GM23248 (cell line): ENCODE results near the gene CNPY2. TPM values are rescaled to one million over a fixed set of nuclear protein-coding genes. Genes with fewer than 3 reads are reported as not detected.
"Not testable (repeated sequence)": the region's sequence is repeated elsewhere in the genome, so short reads cannot be mapped to it uniquely, and the experiment has no call there.

Experiments used
- DNase-seq: peaks from one replicate; pipeline ENCODE4 v3.0.0-alpha.2; 2015
- H2AFZ ChIP-seq: fragments of 200-600 bp; sonication (generic); 2 replicates; pipeline ENCODE4 v1.6.1; 2016; ENCODE audit warnings: antibody characterized with exemption
- H3F3A ChIP-seq: fragments of 200-600 bp; sonication (generic); 2 replicates; pipeline ENCODE4 v1.6.1; 2016; ENCODE audit warnings: mild to moderate bottlenecking, antibody characterized with exemption, mixed run types; ENCODE audit not compliant: insufficient read depth
- H3K27ac ChIP-seq: fragments of 200-600 bp; sonication (generic); 2 replicates; pipeline ENCODE4 v1.5.1; 2016; ENCODE audit warnings: mild to moderate bottlenecking
- H3K27me3 ChIP-seq: fragments of 200-600 bp; sonication (generic); replicated peaks from 2 replicates; pipeline ENCODE4 v1.6.1; 2016; ENCODE audit warnings: mild to moderate bottlenecking; ENCODE audit not compliant: insufficient read depth
- H3K36me3 ChIP-seq: fragments of 200-600 bp; sonication (generic); 2 replicates; pipeline ENCODE4 v1.6.1; 2016; ENCODE audit warnings: low read depth, mild to moderate bottlenecking
- H3K4me1 ChIP-seq: fragments of 200-600 bp; sonication (generic); 2 replicates; pipeline ENCODE4 v1.6.1; 2016; ENCODE audit warnings: mild to moderate bottlenecking; ENCODE audit not compliant: insufficient read depth
- H3K4me2 ChIP-seq: fragments of 200-600 bp; sonication (generic); one replicate; pipeline ENCODE4 v1.6.1; 2016; ENCODE audit warnings: mild to moderate bottlenecking; ENCODE audit not compliant: unreplicated experiment
- H3K4me3 ChIP-seq: fragments of 200-600 bp; sonication (generic); 2 replicates; pipeline ENCODE4 v1.5.1; 2016; ENCODE audit warnings: mild to moderate bottlenecking
- H3K79me2 ChIP-seq: fragments of 200-600 bp; sonication (generic); 2 replicates; pipeline ENCODE4 v1.6.1; 2016; ENCODE audit warnings: mild to moderate bottlenecking; ENCODE audit not compliant: insufficient read depth
- H3K9ac ChIP-seq: fragments of 200-600 bp; sonication (generic); 2 replicates; pipeline ENCODE4 v1.6.1; 2016; ENCODE audit warnings: mild to moderate bottlenecking
- H3K9me2 ChIP-seq: fragments of 200-600 bp; sonication (generic); 2 replicates; pipeline ENCODE4 v1.6.1; 2016; ENCODE audit warnings: mixed run types, mild to moderate bottlenecking, moderate library complexity; ENCODE audit not compliant: insufficient read depth
- H3K9me3 ChIP-seq: fragments of 200-600 bp; sonication (generic); one replicate; pipeline ENCODE4 v1.6.1; 2017; ENCODE audit warnings: low read depth
- H4K20me1 ChIP-seq: fragments of 200-600 bp; sonication (generic); 2 replicates; pipeline ENCODE4 v1.6.0; 2016; ENCODE audit not compliant: insufficient read depth
- EZH2 ChIP-seq: fragments of 200-600 bp; sonication (generic); IDR thresholded peaks from 2 replicates; pipeline ENCODE4 v1.6.1; 2018; ENCODE audit warnings: antibody characterized with exemption, mild to moderate bottlenecking; ENCODE audit not compliant: insufficient read depth, poor library complexity, severe bottlenecking
- EZH2phosphoT487 ChIP-seq: fragments of 200-600 bp; sonication (generic); IDR thresholded peaks from 2 replicates; pipeline ENCODE4 v1.6.1; 2018; ENCODE audit warnings: antibody characterized with exemption, moderate library complexity, mild to moderate bottlenecking, low read depth; ENCODE audit not compliant: insufficient read depth
- WGBS, 2 experiments: methylation state at CpG; one replicate each; pipeline ENCODE4 v1.1.6; 2015 to 2017; ENCODE audit warnings: low lambda C conversion rate in 2 of 2, low coverage in 1 of 2; ENCODE audit errors: missing lambda C conversion rate in 2 of 2; 5-methylcytosine and 5-hydroxymethylcytosine counted together
- in situ Hi-C: fragments of 300-500 bp; cut with MboI; formaldehyde crosslinking; loops from 2 replicates; pipeline ENCODE4 v1.15.0; 2020
- polyA plus RNA-seq: library from polyadenylated mRNA; unstranded; fragments of >200 nt; fragmentation: Nextera tagmentation; extraction: Ambion mirVana; gene quantifications from 2 replicates; pipeline ENCODE4 v1.2.1, GENCODE V29; 2016
- total RNA-seq: library from RNA; depleted of rRNA; stranded (reverse); fragments of >200 nt; shearing (Covaris generic); gene quantifications from 2 replicates; pipeline ENCODE4 v1.2.3, GENCODE V29; 2014

Gene CNPY2
- total and polyA plus RNA-seq, 2 experiments from 2014 or later, result 97.5 to 248 TPM

DNA sequence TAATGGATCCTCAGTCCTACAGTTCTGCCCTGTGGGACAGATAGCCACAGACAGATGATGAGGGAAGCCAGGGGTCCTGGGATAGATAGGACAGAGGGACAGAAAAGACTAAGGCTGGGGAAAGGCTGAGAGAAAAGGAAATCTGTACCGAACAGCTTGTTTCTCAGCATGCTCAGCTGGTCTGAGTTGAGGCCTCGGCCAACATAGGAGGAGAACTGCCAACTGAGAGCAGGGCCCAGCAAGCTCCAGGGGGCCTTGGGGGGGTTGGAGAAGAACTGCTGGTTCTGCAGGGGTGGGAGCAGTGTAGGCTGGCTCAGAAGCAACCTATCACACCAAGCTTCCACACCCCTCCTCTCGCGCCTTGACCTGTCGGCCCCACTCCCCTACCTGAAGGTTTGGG lies 33.0 kb upstream of the CNPY2 start:
- peaks cover 59% of the 10 kb centered on the region for H3K36me3 ChIP-seq
- no peak for DNase-seq
- in situ Hi-C loops, result no loop called here

DNA sequence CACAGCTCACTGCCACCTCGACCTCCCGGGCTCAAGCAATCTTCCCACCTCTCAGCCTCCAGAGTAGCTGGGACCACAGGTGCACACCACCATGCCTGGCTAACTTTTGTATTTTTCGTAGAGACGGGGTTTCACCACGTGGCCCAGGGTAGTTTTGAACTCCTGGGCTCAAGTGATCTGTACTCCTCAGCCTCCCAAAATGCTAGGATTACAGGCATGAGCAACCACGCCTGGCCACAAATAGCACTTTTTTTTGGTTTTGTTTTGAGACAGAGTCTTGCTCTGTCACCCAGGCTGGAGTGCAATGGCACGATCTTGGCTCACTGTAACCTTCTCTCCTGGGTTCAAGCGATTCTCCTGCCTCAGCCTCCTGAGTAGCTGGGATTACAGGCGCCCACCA lies 31.5 kb upstream of the CNPY2 start:
- H2AFZ ChIP-seq, in situ Hi-C loops, H3K79me2 ChIP-seq, H3K9me3 ChIP-seq, H3K27ac ChIP-seq, H3K9me2 ChIP-seq, H4K20me1 ChIP-seq, H3K9ac ChIP-seq, H3K27me3 ChIP-seq, H3K4me1 ChIP-seq, DNase-seq, H3K4me2 ChIP-seq, H3K4me3 ChIP-seq: not testable (repeated sequence)
- 85 to 86% methylated on average over 9 of the region's 9 CpGs for WGBS, 2 experiments
- H3K36me3 ChIP-seq, result peaks cover 55% of the 10 kb centered on the region
- peaks cover 12% of the 10 kb centered on the region for H3F3A ChIP-seq

More for the DNA sequence above, 33.0 kb upstream of the CNPY2 start:
- no peak overlapping the region for H3K4me3 ChIP-seq
- H4K20me1 ChIP-seq, result no peaks in the 10 kb centered on the region
- H3K9me2 ChIP-seq, result no peaks in the 10 kb centered on the region
- 64 to 70% methylated on average over 5 of the region's 5 CpGs for whole genome bisulfite sequencing, 2 experiments
- no peaks in the 10 kb centered on the region for H3K27me3 ChIP-seq
- no peak overlapping the region for H3K4me2 ChIP-seq
- no peaks in the 10 kb centered on the region for H3K4me1 ChIP-seq
- H3K79me2 ChIP-seq, result peaks cover 4% of the 10 kb centered on the region; the same call in 1 of the 2 replicates
- TF ChIP-seq EZH2phosphoT487 (no peak), EZH2 (no peak)
- H3K9ac ChIP-seq, result no peak overlapping the region
- no peak overlapping the region for H3K27ac ChIP-seq
- H3K9me3 ChIP-seq, result no peaks in the 10 kb centered on the region
- peaks cover 4% of the 10 kb centered on the region; the same call in 1 of the 2 replicates for H3F3A ChIP-seq
- no peak overlapping the region for H2AFZ ChIP-seq

DNA sequence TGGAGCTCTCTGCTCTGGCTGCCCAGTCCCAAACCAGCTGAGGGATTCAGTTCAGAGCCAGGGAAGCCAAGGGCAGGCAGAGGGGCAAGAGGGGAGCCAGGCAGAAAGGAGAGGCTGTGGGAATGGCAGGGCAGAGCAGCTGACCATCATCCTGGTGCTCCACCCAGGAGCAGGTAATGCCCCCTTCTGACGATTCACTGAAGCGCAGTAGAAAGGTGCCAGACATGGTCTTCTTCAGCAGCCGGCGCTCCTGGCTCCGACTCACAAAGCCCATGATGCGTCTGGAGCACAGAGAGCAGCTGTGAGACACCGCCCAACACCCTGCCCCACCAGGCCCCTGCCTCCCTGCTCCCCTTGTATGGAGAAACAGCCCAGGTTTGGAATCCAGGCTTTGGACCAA lies 30.9 kb upstream of the CNPY2 start:
- H3K36me3 ChIP-seq, result peaks cover 50% of the 10 kb centered on the region
- no peak overlapping the region for H3K4me2 ChIP-seq
- no peaks in the 10 kb centered on the region for H3K27me3 ChIP-seq
- no peak overlapping the region for H3K9ac ChIP-seq
- no peaks in the 10 kb centered on the region for H3K4me1 ChIP-seq
- H3K9me2 ChIP-seq, result no peaks in the 10 kb centered on the region
- H3F3A ChIP-seq, result peaks cover 17% of the 10 kb centered on the region
- H3K27ac ChIP-seq, result no peak overlapping the region
- 65 to 70% methylated on average over 7 of the region's 7 CpGs for WGBS, 2 experiments
- in situ Hi-C loops, result no loop called here
- no peaks in the 10 kb centered on the region for H3K9me3 ChIP-seq
- H3K4me3 ChIP-seq, result no peak overlapping the region
- no peaks in the 10 kb centered on the region; the same call in 1 of the 2 replicates for H3K79me2 ChIP-seq
- TF ChIP-seq EZH2 (no peak), EZH2phosphoT487 (no peak)
- no peaks in the 10 kb centered on the region for H4K20me1 ChIP-seq
- H2AFZ ChIP-seq, result no peak overlapping the region
- peak; percentile 28 for DNase-seq

DNA sequence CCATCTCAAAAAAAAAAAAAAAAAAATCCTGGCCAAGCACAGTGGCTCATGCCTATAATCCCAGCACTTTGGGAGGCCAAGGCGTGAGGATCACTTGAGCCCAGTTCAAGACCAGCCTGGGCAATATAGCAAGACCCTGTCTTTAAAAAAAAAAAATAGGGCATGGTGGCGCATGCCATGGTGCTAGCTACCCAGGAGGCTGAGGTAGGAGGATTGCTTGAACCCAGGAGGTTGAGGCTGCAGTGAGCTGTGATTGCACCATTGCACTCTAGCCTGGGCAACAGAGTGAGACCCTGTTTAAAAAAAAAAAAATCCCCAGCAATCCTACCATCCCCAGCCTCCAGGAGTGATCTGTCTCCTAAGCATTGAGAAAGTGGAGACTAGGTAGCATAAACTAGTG lies 26.5 kb upstream of the CNPY2 start:
- H3K9me3 ChIP-seq, H3K79me2 ChIP-seq: not testable (repeated sequence)
- peaks cover 34% of the 10 kb centered on the region for H3F3A ChIP-seq

DNA sequence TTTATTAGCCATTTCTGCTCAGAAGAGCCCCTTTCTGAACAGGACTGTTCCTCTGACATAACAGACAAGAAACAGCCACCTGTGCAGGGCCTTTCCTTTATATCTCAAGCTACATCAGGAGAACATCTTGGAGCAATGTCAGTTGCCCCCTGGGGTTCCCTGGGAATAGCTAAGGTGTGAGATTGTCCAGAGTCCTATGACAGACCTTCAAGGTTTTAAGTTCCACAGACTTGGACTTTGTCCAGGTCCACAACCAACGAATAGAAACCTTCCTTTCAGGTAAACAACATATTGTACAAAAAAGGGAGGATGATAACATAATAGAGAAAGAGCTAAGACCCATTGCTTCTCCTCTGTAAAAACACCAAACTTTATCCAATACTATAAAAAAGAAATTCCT lies 25.8 kb upstream of the CNPY2 start:
- Histone ChIP-seq H3K9me3 (no peaks in the 10 kb centered on the region), H3K36me3 (peaks cover 17% of the 10 kb centered on the region; the same call in 1 of the 2 replicates), H2AFZ (no peak overlapping the region), H3K4me1 (no peaks in the 10 kb centered on the region), H3F3A (peaks cover 34% of the 10 kb centered on the region), H3K27me3 (no peaks in the 10 kb centered on the region), H3K4me2 (no peak overlapping the region), H3K9ac (no peak overlapping the region), H3K79me2 (no peaks in the 10 kb centered on the region), H3K9me2 (no peaks in the 10 kb centered on the region), H3K4me3 (no peak overlapping the region), H4K20me1 (no peaks in the 10 kb centered on the region), H3K27ac (no peak overlapping the region)
- in situ Hi-C loops, result no loop called here
- DNase-seq, result no peak
- TF ChIP-seq EZH2phosphoT487, result no peak
- no peak for TF ChIP-seq EZH2
- WGBS, 2 experiments, result 5 to 9% methylated on average over 1 of the region's 1 CpG

More for the DNA sequence above, 26.5 kb upstream of the CNPY2 start:
- H3K9me2 ChIP-seq, H2AFZ ChIP-seq, in situ Hi-C loops, H3K27me3 ChIP-seq, H3K4me1 ChIP-seq, H3K4me2 ChIP-seq, H3K9ac ChIP-seq, H3K27ac ChIP-seq, H4K20me1 ChIP-seq, DNase-seq, H3K4me3 ChIP-seq: not testable (repeated sequence)
- peaks cover 18% of the 10 kb centered on the region; the same call in 1 of the 2 replicates for H3K36me3 ChIP-seq
- 94 to 100% methylated on average over 2 of the region's 2 CpGs for WGBS, 2 experiments
